SIG-M5 (cell line): Measurements from ENCODE around the gene SETD5.

ENCODE experiments used
- DNase-seq: peaks from one replicate; lab custom pipeline; 2025; lab: John Stamatoyannopoulos, UW

The SETD5 gene

DNA sequence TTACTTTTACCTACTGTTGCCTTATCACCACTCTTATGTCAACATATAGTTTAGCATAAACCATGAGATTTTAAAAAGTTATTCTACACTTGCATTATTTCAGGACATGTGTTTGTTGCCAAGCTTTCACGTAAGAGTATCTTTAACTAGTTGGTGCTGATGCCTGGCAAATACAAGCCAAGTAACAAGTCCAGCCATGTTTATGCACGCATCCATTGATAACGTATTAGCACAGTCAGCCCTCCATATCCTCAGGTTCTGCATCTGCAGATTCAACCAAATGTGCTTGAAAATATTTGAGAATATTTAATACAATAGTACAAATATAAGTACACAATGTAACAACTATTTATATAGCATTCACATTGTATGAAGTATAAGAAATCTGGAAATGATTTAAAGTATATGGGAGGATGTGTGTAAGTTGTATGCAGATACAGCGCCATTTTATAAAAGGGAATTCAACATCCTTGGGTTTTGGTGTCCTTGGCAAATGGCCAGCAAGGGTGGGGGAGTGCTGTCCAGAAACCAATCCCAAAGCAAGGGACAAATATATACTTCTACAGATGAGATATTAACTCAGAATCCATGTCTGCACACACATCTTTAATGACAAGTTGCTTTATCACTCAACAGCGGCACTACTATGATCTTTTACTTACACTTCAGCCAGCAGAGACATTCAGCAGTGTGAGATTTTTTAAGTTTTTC, 8.7 kb upstream of the SETD5 start:
- no peak for DNase-seq

DNA sequence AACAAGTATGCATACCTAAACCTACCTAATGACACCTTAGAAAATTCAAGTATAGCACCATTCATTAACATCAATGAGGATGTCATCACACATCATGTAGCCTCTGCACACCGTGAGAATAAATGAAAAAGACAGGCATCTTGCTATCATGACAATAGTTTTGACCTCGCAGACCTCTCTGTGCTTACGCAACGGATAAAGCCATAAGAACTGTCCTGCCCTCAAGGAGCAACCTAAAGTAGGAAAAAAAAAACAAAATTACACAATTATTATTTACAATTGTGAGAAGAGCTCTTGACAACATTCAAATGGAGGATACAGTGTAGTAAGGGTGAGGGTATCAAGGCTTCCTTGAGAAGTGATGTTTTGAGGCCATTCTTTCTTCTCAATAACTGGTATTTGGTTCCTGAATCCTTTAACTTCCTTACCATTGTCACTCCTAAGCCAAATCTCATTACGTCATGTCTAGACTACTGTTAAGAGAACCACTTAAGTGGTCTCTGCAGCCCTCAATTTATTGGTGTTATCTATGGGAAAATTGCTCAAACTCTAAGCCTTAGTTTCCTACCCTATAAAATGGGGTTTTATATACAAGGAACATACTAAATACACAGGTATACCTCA, 7.0 kb upstream of the SETD5 start:
- DNase-seq = no peak

GRCh38 chr3:9392041-9392440, 5.4 kb upstream of the SETD5 start:
- DNase-seq = no peak

DNA sequence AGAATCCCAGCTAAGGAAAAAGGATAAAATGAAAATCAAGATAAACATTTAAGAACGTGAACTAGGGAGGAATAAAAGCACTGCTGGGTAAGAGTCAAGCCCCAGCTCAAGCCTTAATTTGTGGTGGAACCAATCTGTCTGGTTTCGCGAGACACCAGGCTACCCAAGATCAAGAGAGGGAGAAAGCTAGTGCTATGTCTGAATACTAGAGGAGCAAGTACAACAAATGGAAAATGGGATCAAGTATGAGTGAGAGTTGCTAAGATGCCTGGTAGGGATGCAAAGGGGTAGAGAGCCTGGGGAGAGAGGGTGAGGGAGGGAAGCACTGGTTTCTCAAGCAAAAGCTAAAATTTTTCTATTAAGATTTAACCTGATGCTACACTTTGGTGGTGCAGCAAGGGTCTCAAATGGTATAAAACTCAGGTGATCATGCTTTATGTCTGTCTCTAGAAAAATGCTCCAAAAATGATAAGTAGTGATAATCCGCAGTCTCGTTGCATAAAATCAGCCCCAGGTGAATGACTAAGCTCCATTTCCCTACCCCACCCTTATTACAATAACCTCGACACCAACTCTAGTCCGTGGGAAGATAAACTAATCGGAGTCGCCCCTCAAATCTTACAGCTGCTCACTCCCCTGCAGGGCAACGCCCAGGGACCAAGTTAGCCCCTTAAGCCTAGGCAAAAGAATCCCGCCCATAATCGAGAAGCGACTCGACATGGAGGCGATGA, 1.7 kb upstream of the SETD5 start:
- no peak for DNase-seq

DNA sequence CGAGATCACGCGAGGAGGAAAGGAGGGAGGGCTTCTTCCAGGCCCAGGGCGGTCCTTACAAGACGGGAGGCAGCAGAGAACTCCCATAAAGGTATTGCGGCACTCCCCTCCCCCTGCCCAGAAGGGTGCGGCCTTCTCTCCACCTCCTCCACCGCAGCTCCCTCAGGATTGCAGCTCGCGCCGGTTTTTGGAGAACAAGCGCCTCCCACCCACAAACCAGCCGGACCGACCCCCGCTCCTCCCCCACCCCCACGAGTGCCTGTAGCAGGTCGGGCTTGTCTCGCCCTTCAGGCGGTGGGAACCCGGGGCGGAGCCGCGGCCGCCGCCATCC, 1.1 kb upstream of the SETD5 start:
- DNase-seq = peak; percentile 98

DNA sequence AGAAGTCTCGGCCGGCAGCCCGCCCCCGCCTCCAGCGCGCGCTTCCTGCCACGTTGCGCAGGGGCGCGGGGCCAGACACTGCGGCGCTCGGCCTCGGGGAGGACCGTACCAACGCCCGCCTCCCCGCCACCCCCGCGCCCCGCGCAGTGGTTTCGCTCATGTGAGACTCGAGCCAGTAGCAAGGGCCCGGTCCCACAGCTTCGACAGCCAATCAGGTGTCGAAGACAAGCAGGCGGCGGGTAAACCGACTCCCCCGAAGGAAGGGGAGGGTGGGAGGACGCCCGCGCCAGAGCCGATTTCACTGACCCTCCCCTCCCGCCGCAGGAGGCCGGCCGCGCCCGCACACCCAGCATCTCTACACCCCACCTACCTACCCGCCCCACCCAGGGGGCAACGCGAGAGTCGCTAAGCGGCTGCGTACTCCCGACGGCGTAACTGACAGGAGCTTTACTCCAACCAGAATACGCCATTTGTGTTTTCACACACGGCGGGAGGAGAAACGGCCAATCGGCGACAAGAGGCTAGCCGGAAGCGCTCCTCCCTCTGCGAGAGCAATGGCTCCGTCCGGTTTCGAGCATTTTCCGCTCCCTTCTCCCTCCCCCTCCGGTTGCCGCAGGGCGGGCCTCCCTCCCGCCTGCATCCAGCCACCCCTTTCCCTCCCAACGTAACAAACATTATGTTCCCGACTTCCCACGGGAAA, 633 bp upstream of the SETD5 start:
- DNase-seq = peak; percentile 99

DNA sequence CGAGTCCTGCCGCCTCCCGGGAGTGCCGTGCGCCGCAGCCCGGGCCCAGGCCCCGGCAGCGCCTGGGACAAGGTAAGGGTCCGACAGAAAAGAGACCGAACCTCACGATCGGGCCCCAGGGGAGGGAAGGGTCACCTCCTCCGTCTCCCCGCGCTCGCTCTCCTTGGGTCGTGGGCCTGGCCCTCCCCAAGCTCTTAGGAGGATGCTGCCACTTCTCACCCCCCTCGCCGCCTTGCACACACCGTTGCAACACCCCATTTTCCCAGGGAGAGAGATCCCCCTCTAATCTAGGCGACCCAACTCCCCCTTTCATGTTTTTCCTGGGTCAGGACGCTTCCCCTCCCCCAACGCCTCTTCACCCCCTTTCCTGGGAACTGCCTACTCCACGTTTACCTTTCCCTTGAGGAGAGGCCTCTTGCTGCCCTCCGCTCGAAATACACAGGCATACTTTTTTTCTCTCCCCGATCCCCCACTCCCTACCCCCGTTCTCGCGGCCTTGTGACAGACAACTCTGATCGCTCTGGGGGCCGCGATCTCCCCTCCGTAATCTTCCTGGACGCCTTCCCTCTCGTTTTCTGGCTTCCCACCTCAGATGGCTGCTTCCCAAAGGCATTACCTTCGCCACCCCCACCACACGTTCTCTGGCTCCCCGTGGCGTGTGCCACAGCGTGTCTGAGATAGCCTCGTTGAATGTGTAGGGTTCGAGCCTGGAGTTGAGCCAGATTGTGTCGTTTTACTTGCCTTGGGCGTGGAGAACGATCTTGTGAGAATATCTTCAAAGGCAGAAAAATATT, 688 bp downstream of the SETD5 start:
- DNase-seq = no peak

DNA sequence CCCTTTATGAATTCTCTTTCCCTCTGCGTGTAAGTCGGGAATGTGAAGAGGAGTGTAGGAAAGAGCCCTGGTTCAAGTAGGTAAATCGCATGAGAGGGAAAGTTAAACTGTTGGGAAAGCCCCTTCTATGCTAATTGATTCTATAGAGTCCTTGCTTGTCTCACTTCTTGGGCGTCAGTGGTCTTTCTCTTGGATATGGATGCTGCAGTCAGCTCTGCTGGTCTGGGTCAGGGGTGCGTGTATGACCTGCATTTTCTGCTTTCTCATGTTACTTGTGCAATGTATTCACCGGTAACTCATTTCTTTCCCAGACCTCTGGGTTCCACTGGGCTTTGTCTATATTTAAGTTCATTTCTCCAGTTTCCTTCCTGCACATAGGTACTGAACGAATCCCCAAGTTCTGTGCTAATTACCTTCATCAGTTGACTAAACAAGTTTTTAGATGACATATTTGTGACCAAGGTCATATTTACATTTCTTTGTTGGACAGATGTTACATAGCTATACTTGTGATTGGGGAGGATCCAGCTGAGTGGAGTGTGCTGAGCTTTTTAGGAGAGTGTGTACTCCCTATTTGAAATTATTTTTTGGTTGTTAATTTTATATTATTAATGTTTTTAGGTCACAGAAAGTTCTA, 1.4 kb downstream of the SETD5 start:
- no peak for DNase-seq

DNA sequence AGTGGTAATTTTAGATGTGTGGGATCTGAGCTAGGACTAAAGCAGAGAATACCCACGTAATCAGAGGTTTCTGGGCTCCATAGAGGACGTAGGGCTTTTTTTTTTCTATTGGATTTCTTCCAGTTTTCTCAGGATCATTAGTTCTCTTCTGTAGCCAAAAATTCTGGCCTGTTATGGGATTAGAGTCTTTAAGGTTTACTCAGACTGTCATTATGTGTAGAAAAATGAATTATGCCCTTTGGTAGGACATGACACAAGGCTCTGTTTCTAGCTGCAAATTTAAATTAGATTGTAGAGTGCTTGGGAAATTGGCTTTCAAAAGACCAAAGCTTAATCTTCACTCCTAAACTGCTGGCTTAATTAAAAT, 1.9 kb downstream of the SETD5 start:
- DNase-seq = no peak

DNA sequence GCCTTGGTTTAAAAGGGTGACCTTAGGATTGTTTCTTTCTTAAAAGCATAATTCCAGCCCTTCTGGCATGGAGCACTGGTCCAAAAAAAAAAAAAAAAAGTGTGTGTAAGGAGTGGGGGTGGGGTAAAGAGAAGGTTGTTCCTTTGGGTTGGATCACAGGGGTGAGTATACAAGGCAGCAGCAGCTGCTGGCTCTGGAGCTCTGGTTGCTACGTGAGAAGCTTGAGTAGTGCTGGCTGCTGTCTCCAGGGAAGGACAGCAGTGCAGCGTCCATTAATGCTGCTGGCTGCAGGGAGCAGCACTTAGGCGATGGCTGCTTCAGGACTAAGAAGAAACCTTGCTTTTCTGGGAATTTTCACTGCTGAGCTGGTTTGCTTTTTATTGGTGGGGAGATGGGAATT, 2.3 kb downstream of the SETD5 start:
- DNase-seq = peak; percentile 11

DNA sequence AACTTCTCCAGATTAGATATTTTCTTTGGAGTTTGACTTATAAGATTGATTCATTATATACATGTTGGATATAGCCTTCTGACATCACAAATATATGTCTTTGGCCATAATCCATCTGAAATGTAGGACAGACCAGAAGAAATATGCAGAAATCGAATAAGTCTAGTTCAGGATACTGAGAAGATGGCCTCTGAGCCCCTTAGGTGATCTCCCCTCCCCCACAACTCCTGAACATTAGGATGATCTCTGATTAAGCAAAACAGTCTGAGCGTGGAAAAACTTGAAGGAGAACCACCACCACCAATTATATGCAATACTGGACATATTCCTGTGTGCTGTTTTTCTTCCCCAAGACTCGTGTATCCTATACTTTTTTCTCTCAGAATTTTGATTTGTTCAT, 3.2 kb downstream of the SETD5 start:
- DNase-seq = no peak

DNA sequence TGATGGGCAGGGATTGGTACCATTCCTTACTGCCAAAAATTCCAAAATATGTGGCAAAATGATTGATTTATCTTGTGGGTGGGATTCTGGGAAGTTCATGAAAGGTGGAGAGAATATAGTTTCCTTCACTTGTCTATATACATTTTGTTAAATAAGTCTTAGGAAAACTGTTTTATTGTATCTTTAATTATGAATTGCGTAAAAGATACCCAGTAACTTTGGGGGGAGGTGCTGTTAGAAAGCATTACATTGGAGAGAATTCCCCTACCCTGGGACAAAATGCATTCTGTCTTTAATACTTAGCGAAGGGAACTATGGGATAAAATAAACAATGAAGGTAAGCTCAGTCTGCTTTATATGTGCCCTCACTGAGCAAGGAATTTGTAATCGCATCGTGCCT, 4.6 kb downstream of the SETD5 start:
- no peak for DNase-seq

GRCh38 chr3:9402410-9403228, 5.2 kb downstream of the SETD5 start:
- no peak for DNase-seq

DNA sequence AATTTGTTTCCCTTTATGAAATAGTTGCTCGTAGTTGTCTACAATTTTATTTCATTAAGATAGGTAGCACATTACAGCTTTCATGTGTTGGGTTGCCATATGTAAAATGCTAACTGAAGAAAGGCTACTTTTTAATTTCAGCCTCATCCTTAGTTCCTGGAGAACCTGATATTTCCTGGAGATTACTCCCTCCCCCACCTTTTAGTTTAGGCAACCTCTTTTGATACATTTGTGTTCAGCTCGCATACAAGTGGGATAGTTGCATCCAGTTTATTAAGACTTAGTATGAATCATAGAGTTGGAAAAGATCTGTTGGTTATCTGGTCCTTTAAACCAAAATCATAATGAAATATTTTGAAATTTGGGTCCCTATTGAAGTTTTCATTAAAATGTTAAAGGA, 6.0 kb downstream of the SETD5 start:
- DNase-seq = no peak

DNA sequence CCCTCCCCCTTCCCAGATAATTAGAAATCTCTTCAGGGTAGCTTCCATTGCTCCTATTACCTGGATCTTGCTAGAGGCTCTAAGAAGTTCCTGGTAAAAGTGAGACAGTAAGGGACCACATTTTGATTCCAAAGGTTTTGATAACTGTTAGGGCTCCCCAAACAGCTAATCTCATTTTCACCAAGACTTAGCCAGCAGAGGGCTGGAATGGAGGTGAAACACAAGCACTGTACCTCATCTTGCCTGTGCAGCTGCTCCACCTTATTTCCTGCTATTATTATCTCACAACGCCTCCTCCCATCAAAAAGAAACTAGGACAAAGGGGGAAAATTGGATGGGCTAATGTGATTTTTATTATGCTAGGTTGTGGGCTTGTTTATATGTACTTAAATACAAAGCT, 7.3 kb downstream of the SETD5 start:
- no peak for DNase-seq

DNA sequence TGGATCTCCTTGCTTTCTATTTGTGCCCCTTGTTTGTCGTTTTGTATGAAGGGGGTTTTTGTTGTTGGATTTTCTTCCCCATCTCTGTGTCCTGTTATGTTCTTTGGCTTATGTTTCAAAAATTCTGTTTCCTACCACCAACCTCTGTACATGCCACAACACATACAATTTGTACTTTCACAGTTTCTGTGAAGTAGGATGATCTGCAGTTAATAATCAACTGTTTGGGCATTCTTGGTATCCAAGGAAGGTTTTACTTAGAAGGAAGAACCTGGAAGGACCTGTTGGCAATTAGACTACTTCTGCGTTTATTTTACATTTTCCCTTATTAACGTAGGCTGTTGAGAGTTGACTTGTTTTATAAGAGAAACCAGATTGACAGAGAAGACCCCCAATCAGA, 8.3 kb downstream of the SETD5 start:
- DNase-seq = no peak

- DNase-seq = no peak
Observed at GRCh38 chr3:9406856-9407626, 9.6 kb downstream of the SETD5 start.

DNA sequence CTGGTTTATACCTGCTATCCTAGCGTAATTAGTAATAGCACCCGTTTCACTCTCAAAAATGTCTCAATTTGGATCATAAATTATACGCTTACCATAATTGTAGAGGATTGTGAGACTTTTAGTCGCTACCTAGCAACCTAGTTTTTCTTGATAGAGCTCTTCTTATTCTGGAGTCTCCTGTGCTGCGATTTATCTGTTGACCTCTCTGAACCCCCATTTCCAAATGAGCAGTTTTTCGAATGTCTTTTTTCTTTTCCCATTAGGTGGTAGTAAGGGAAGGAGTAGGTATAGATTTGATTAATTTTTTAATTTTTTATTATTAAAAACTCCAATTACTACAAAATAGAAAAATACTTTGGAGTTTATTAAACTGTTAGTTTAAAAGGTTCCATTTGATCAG, 10.6 kb downstream of the SETD5 start:
- DNase-seq = no peak

DNA sequence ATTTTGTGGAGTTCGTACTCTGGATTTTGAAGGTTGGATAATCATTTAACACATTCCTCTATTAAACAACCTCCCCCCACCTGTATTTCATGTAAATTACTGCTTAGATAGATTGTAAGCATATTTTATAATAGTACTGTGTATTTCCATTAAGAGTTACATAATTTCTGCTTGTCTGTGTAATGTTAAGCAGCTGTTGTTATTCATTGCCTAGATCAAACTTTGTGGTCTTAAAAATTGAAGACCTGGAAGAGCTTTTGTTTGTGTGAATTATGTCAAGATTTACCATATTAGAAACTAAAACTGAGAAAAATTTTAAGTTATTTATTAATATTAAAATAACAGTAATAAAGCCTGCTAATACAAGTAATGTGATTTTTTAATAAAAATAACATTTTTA, 11.1 kb downstream of the SETD5 start:
- DNase-seq = no peak
